Measurements from ENCODE around the gene ENTREP1. TPM values are rescaled to one million over a fixed set of nuclear protein-coding genes. Genes with fewer than 3 reads are reported as not detected.
"Not testable (repeated sequence)": the region's sequence is repeated elsewhere in the genome, so short reads cannot be mapped to it uniquely, and the experiment has no call there.

ENTREP1 gene
- not detected in 2 replicates for total RNA-seq (2014; rRNA removed; shearing (Covaris generic); ENCODE audit: low replicate concordance)

- H3K36me3 ChIP-seq = no peaks in the 10 kb centered on the region
- H3K9me3 ChIP-seq = no peaks in the 10 kb centered on the region
- peaks cover 18% of the 10 kb centered on the region for H3K27me3 ChIP-seq
- peak; percentile 45 for DNase-seq
- H3K4me3 ChIP-seq = peak within 1 kb of the TSS; percentile 24
Measured at GRCh38 chr9:69324549-69325401, at the start of gene ENTREP1. TSS of gene ENTREP1 (plus strand) at chr9:69325215. CDS start at chr9:69325310, 95 bp downstream.

- Histone ChIP-seq H3K4me3 (no peak overlapping the region), H3K9me3 (no peaks in the 10 kb centered on the region), H3K36me3 (no peaks in the 10 kb centered on the region), H3K27me3 (no peaks in the 10 kb centered on the region)
- DNase-seq = no peak
Measured at GRCh38 chr9:69276775-69277174, 48.2 kb upstream of the ENTREP1 start.

GRCh38 chr9:69279084-69279731, 45.8 kb upstream of the ENTREP1 start:
- H3K9me3 ChIP-seq = no peaks in the 10 kb centered on the region
- H3K36me3 ChIP-seq = no peaks in the 10 kb centered on the region
- H3K27me3 ChIP-seq = no peaks in the 10 kb centered on the region
- no peak for DNase-seq
- no peak overlapping the region for H3K4me3 ChIP-seq

GRCh38 chr9:69279733-69280132, 45.3 kb upstream of the ENTREP1 start:
- DNase-seq = no peak
- H3K9me3 ChIP-seq = no peaks in the 10 kb centered on the region
- H3K4me3 ChIP-seq = no peak overlapping the region
- H3K36me3 ChIP-seq = no peaks in the 10 kb centered on the region
- no peaks in the 10 kb centered on the region for H3K27me3 ChIP-seq

- no peak for DNase-seq
- H3K27me3 ChIP-seq = no peaks in the 10 kb centered on the region
- H3K9me3 ChIP-seq = no peaks in the 10 kb centered on the region
- H3K36me3 ChIP-seq = no peaks in the 10 kb centered on the region
- H3K4me3 ChIP-seq = no peak overlapping the region
Measured at GRCh38 chr9:69283003-69283402, 42.0 kb upstream of the ENTREP1 start.

- DNase-seq = no peak
- no peaks in the 10 kb centered on the region for H3K36me3 ChIP-seq
- H3K4me3 ChIP-seq = no peak overlapping the region
- H3K9me3 ChIP-seq = no peaks in the 10 kb centered on the region
- no peaks in the 10 kb centered on the region for H3K27me3 ChIP-seq
Measured at GRCh38 chr9:69292078-69292477, 32.9 kb upstream of the ENTREP1 start.

GRCh38 chr9:69293156-69293555, 31.9 kb upstream of the ENTREP1 start:
- Histone ChIP-seq H3K36me3 (no peaks in the 10 kb centered on the region), H3K9me3 (no peaks in the 10 kb centered on the region), H3K4me3 (no peak overlapping the region), H3K27me3 (no peaks in the 10 kb centered on the region)
- no peak for DNase-seq

- DNase-seq = no peak
- Histone ChIP-seq H3K36me3 (no peaks in the 10 kb centered on the region), H3K9me3 (no peaks in the 10 kb centered on the region), H3K27me3 (no peaks in the 10 kb centered on the region), H3K4me3 (no peak overlapping the region)
Measured at GRCh38 chr9:69295872-69296552, 29.0 kb upstream of the ENTREP1 start.

GRCh38 chr9:69297300-69297980, 27.6 kb upstream of the ENTREP1 start:
- Histone ChIP-seq H3K27me3 (no peaks in the 10 kb centered on the region), H3K9me3 (no peaks in the 10 kb centered on the region), H3K4me3 (no peak overlapping the region), H3K36me3 (no peaks in the 10 kb centered on the region)
- no peak for DNase-seq

GRCh38 chr9:69299315-69299714, 25.7 kb upstream of the ENTREP1 start:
- Histone ChIP-seq H3K27me3 (no peaks in the 10 kb centered on the region), H3K4me3 (no peak overlapping the region), H3K9me3 (no peaks in the 10 kb centered on the region), H3K36me3 (no peaks in the 10 kb centered on the region)
- no peak for DNase-seq

GRCh38 chr9:69299826-69300225, 25.2 kb upstream of the ENTREP1 start:
- no peak for DNase-seq
- Histone ChIP-seq H3K27me3 (no peaks in the 10 kb centered on the region; the same call in 1 of the 2 replicates), H3K4me3 (no peak overlapping the region), H3K9me3 (no peaks in the 10 kb centered on the region), H3K36me3 (no peaks in the 10 kb centered on the region)

GRCh38 chr9:69303331-69303730, 21.7 kb upstream of the ENTREP1 start:
- DNase-seq = no peak
- Histone ChIP-seq H3K4me3 (no peak overlapping the region), H3K27me3 (no peaks in the 10 kb centered on the region; the same call in 1 of the 2 replicates)

GRCh38 chr9:69306895-69307445, 18.0 kb upstream of the ENTREP1 start:
- H3K4me3 ChIP-seq, H3K9me3 ChIP-seq, H3K36me3 ChIP-seq, H3K27me3 ChIP-seq, DNase-seq: not testable (repeated sequence)

More at GRCh38 chr9:69303331-69303730, 21.7 kb upstream of the ENTREP1 start:
- Histone ChIP-seq H3K36me3 (no peaks in the 10 kb centered on the region), H3K9me3 (no peaks in the 10 kb centered on the region)

GRCh38 chr9:69307446-69308205, 17.4 kb upstream of the ENTREP1 start:
- DNase-seq = no peak
- H3K9me3 ChIP-seq = no peaks in the 10 kb centered on the region
- no peaks in the 10 kb centered on the region; the same call in 1 of the 2 replicates for H3K27me3 ChIP-seq
- no peaks in the 10 kb centered on the region for H3K36me3 ChIP-seq
- no peak overlapping the region for H3K4me3 ChIP-seq

GRCh38 chr9:69308206-69308931, 16.6 kb upstream of the ENTREP1 start:
- H3K36me3 ChIP-seq = no peaks in the 10 kb centered on the region
- no peak overlapping the region for H3K4me3 ChIP-seq
- no peaks in the 10 kb centered on the region for H3K9me3 ChIP-seq
- no peaks in the 10 kb centered on the region; the same call in 1 of the 2 replicates for H3K27me3 ChIP-seq
- no peak for DNase-seq

Measured in MG63 (cell line).